ENCODE results near the gene SLC22A31.
"Not testable (repeated sequence)": the region's sequence is repeated elsewhere in the genome, so short reads cannot be mapped to it uniquely, and the experiment has no call there.

The SLC22A31 gene

GRCh38 chr16:89192956-89193575, 7.3 kb downstream of the SLC22A31 start:
- no peak for DNase-seq (ENCODE audit: low read depth)

DNA sequence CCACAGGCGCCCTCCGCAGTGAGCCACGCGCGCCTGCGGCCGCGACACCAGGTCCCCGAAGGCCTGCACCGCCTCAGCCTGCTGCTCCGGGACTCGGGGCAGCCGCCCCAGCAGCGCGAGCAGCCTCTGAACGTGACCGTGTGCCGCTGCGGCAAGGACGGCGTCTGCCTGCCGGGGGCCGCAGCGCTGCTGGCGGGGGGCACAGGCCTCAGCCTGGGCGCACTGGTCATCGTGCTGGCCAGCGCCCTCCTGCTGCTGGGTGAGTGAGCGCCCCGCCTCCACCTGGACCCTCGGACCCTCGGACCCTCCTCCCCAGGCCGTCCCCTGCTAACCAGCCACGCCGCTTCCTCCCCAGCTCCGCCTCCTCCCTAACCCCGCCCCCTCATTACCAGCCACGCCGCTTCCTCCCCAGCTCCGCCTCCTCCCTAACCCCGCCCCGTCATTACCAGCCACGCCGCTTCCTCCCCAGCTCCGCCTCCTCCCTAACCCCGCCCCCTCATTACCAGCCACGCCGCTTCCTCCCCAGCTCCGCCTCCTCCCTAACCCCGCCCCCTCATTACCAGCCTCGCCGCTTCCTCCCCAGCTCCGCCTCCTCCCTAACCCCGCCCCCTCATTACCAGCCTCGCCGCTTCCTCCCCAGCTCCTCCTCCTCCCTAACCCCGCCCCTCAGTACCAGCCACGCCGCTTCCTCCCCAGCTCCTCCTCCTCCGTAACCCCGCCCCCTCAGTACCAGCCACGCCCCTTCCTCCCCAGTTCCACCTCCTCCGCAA, 8.0 kb downstream of the SLC22A31 start:
- DNase-seq (ENCODE audit: low read depth), result peak; percentile 81

- DNase-seq (ENCODE audit: low read depth), result no peak
Observed at GRCh38 chr16:89191901-89192185, 8.5 kb downstream of the SLC22A31 start.

- no peak for DNase-seq (ENCODE audit: low read depth)
Observed at GRCh38 chr16:89191033-89191900, 9.1 kb downstream of the SLC22A31 start.

DNA sequence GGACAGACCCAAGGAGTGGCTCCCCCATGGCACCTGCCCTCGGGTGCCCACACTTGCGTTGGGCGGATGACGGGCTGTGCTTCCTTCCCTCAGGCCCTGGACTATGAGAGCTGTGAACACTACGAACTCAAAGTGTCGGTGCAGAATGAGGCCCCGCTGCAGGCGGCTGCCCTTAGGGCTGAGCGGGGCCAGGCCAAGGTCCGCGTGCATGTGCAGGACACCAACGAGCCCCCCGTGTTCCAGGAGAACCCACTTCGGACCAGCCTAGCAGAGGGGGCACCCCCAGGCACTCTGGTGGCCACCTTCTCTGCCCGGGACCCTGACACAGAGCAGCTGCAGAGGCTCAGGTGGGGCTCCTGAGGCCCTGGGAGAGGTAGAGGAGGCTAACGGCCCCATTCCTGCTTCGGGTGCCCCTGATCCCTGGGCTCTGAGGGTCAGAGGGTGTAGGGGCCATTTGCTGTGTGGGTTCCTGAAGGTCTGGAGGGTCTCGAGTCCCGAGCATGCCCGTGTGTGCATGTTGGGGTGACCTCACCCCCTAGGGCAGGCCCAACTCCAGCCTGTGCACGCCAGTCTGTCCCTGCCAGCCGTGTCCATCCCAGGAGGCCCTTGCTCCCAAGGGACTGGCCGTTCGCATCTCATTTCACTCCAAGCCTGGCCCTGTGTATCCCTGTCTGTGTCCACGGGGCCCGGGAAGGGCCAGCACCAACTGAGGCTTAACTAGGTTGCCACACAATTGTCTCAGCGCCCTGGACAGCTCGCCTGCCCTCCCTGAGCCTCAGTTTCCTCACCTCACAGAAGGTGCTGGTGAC, 10.0 kb downstream of the SLC22A31 start:
- DNase-seq (ENCODE audit: low read depth), result no peak

DNA sequence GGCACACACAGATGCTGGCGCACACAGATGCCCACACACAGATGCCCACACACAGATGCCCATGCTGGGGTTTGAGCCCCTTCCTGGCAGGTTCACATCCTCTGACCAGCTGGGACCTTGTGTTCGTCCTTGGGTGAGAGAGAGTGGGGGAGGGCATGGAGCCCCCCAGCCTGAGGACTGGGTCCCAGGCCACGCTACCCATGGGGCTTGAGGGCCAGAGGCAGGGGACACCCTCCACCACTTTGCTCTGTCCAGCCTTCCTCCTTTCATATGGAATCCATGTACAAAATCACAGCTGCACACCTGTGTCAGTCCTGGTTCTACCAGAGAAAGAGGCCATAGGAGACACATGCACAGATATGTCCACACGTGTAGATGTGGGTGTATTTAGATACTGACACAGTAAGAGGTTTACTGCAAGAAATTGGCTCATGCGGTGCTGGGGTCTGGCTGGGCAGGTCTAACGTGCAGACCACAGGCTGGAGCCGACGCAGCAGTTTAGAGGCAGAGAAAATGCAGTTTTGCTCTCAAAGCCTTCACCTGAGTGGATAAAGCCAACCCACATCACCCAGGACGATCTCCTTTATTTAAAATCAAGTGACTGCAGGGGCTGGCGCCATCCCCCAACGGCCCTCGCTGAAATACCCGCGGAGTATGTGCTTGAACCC, 10.8 kb downstream of the SLC22A31 start:
- no peak for DNase-seq (ENCODE audit: low read depth)

GRCh38 chr16:89188471-89189357, 11.6 kb downstream of the SLC22A31 start:
- DNase-seq (ENCODE audit: low read depth), result not testable (repeated sequence)

- no peak for DNase-seq (ENCODE audit: low read depth)
Observed at GRCh38 chr16:89187770-89188392, 12.5 kb downstream of the SLC22A31 start.

- DNase-seq (ENCODE audit: low read depth), result no peak
Observed at GRCh38 chr16:89187032-89187769, 13.1 kb downstream of the SLC22A31 start.

DNA sequence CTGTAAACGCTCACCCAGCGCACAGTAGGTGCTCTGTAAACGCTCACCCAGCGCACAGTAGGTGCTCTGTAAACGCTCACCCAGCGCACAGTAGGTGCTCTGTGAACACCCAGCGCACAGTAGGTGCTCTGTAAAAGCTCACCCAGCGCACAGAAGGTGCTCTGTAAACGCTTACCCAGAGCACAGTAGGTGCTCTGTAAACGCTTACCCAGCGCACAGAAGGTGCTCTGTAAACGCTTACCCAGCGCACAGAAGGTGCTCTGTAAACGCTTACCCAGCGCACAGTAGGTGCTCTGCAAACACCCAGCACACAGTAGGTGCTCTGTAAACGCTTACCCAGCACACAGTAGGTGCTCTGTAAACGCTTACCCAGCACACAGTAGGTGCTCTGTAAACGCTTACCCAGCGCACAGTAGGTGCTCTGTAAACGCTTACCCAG, 13.7 kb downstream of the SLC22A31 start:
- not testable (repeated sequence) for DNase-seq (ENCODE audit: low read depth)

GRCh38 chr16:89185887-89186592, 14.3 kb downstream of the SLC22A31 start:
- DNase-seq (ENCODE audit: low read depth), result not testable (repeated sequence)

DNA sequence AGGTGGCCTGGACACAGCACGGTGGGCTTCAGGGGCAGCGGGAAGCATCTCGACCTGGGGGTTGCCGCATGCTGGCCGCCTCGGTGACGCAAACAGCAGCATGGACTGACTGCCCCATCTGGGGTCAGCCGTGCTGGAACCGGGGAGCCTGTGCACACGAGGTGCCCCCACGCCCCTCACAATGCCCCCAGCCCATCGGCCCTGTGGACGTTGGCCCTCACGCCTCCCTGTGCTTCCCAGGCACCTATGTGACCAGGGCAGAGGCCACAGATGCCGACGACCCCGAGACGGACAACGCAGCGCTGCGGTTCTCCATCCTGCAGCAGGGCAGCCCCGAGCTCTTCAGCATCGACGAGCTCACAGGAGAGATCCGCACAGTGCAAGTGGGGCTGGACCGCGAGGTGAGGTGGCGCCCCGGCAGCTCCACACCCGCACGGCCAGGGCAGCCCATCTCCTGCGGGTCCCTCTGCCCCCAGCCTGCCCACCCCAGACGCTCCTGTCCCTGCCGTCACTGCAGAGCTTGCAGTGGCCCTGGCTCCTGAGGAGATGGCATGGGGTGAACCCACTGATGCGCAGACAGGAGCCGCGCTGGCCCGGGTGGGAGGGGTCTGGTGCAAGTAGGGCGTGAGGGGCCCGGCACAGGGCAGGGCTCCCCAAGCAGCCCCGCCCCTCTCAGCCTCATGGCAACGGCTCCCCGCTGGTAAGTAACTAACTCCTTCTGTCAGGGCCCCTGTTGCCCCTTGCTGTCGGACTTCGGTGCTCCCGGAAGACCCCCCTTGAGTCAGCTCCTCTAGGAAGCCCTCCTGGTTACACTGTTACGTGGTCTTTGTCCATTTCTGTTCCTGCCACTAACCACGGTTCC, 15.2 kb downstream of the SLC22A31 start:
- peak; percentile 29 for DNase-seq (ENCODE audit: low read depth)

DNA sequence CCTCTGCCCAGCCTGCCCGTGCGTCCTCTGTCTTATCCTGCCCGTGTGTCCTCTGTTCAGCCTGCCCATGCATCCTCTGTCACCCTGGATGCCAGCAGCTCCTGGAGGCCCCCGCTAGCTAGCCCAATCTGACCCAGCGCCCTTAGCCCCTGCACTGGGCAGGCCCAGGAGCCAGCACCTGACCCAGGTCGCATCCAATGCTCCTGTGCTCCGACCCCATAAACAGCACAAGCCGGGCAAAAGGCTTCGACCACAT, 15.7 kb downstream of the SLC22A31 start:
- DNase-seq (ENCODE audit: low read depth), result no peak

DNA sequence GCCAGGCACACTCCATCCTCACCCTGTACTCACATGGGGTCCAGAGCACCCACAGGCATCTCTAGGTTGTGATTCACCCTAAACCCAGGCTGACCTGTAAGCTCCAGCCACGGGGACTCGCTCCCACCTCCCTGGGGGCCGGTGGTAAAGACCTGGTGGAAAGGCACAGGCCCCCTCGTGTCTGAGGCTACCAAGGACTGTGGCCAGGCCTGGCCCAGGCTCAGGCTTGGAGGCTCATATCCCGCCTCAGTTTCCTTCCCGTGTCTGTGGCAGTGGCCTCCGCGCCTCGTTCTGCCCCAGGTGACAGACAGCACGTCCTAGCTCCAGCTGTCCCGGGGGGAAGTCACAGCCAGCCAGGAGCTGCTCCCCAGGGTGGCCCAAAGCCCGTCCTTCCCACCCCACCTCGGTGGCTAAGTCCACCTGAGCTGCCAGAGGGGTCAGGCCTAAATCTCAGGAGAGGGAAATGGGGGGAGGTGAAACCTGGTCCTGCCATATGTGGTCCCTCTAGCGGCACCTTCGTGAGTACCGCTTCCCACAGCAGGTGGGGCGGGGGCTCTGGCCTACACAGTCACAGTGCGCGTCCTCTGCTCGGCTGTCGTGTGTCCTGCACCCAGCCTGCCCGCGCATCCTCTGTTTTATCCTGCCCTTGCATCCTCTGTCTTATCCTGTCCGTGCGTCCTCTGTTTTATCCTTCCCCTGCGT, 16.2 kb downstream of the SLC22A31 start:
- no peak for DNase-seq (ENCODE audit: low read depth)

GRCh38 chr16:89183463-89183862, 16.9 kb downstream of the SLC22A31 start:
- DNase-seq (ENCODE audit: low read depth), result no peak

DNA sequence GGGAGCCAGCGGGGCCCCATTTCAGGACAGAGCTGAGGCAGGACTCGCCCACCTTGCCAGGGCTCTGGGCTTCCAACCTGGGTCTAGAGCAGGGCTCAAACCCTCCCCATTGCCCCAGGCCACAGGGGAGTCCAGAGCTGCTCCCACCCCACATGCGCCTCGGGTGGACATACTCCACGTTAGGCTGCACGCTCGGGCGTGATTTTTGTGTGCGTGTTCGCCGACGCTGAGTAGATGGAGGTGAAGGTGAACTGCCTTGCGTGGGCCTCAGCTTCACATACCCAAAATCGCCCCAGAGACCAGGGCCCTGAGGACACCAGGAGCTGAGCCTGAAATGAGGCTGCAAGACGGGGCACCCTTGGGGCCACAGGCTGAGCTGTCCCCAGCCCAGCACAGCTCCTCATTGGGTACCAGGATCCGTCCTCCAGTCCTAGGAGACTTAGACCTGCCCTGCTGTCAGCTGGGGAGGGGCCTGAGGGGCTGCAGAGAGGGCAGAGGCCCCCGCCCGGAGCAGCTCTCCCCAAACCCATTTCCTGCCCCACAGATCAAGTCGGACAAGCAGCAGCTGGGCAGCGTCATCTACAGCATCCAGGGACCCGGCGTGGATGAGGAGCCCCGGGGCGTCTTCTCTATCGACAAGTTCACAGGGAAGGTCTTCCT, 20.6 kb downstream of the SLC22A31 start:
- DNase-seq (ENCODE audit: low read depth), result no peak

DNA sequence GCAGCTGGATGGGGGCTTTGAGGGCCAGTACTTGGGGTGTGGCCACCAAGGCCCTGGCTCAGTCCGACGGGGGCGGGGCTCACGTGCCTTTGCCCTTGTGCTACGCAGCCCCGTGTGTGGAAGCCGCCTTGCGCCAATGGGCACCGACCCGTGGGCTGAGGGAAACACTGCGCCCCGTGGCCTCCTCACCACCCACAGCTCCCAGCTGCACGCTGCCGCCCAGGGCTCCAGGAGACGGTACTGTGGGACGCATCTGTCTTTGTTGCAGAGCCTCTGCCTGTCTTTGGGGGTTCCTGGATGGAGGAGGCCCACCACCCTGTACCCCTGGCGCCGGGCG, 21.2 kb downstream of the SLC22A31 start:
- DNase-seq (ENCODE audit: low read depth), result no peak

Data from T follicular helper cell (primary cell).